Measurements from ENCODE around the gene RPL22L1. TPM values are rescaled to one million over a fixed set of nuclear protein-coding genes. Genes with fewer than 3 reads are reported as not detected.

Gene RPL22L1
- total and polyA plus RNA-seq, 12 donors: 8.9 to 96.2 (median 12.2) TPM

- Histone ChIP-seq H3K4me3 (peak overlapping the region; percentile 59 to 80 (median 74)), H3K4me1 (peaks cover 0 to 18% (median 10%) of the 10 kb centered on the region in 9 donors), H3K36me3 (no peaks in the 10 kb centered on the region), H3K27ac (peak overlapping the region in 9 of 10 donors; percentile 25 to 75 (median 68)), H3K9me3 (peaks cover 0 to 39% (median 15%) of the 10 kb centered on the region in 11 donors), H3K27me3 (no peaks in the 10 kb centered on the region)
- 5% methylated on average over 33 of the region's 33 CpGs for WGBS, 2 donors
- DNase-seq (no peak), ATAC-seq (peak in 5 of 8 donors; percentile 1 to 10 (median 5))
- intact Hi-C loops (cut with DNase I): loop anchor here in 2 of 10 donors (2.0 to 5.0 kb wide), 2 partner anchors 35 to 37 kb away; partner anchors contain the start of gene RPL22L1 (in 2 of the 2)
- no peak for TF ChIP-seq CTCF (IDR thresholded peaks at IDR 0.05)
Measured at GRCh38 chr3:170907637-170908234, 37.7 kb upstream of the RPL22L1 start.

GRCh38 chr3:170905862-170906261, 35.9 kb upstream of the RPL22L1 start:
- no peak for ATAC-seq
- Histone ChIP-seq H3K27me3 (no peaks in the 10 kb centered on the region), H3K9me3 (peaks cover 0 to 23% (median 11%) of the 10 kb centered on the region in 11 donors), H3K4me3 (no peak overlapping the region), H3K4me1 (peaks cover 0 to 18% (median 10%) of the 10 kb centered on the region in 9 donors), H3K27ac (no peak overlapping the region), H3K36me3 (no peaks in the 10 kb centered on the region)
- intact Hi-C loops (cut with DNase I): loop anchor here in 1 of 10 donors (5.0 kb wide), 1 partner anchor 34 kb away; the partner anchor contains the start of gene RPL22L1
- WGBS, 2 donors: 95 to 97% methylated on average over 2 of the region's 2 CpGs
- no peak for DNase-seq
- TF ChIP-seq CTCF (IDR thresholded peaks at IDR 0.05): no peak

- DNase-seq (no peak), ATAC-seq (no peak)
- no peaks in the 10 kb centered on the region for H3K27me3 ChIP-seq
- H3K4me3 ChIP-seq: no peak overlapping the region
- TF ChIP-seq CTCF (IDR thresholded peaks at IDR 0.05): no peak
- no peaks in the 10 kb centered on the region for H3K9me3 ChIP-seq
- H3K27ac ChIP-seq: no peak overlapping the region
- H3K4me1 ChIP-seq: peaks cover 0 to 16% (median 10%) of the 10 kb centered on the region in 9 donors
- WGBS, 2 donors: 96 to 98% methylated on average over 3 of the region's 3 CpGs
- no peaks in the 10 kb centered on the region for H3K36me3 ChIP-seq
- intact Hi-C loops (cut with DNase I): no loop called here
Measured at GRCh38 chr3:170903123-170903522, 33.1 kb upstream of the RPL22L1 start.

GRCh38 chr3:170899455-170899854, 29.5 kb upstream of the RPL22L1 start:
- WGBS, 2 donors: 91 to 100% methylated on average over 1 of the region's 1 CpG
- no peaks in the 10 kb centered on the region for H3K9me3 ChIP-seq
- H3K4me3 ChIP-seq: no peak overlapping the region
- no peak overlapping the region for H3K27ac ChIP-seq
- H3K27me3 ChIP-seq: no peaks in the 10 kb centered on the region
- H3K4me1 ChIP-seq: no peaks in the 10 kb centered on the region
- TF ChIP-seq CTCF (IDR thresholded peaks at IDR 0.05): no peak
- H3K36me3 ChIP-seq: no peaks in the 10 kb centered on the region
- intact Hi-C loops (cut with DNase I): no loop called here
- DNase-seq (no peak), ATAC-seq (no peak)
